HG03354 (cell line): ENCODE data around the gene NEK6.

ENCODE experiments used
- ATAC-seq: cut with Tn5 transposase; IDR thresholded peaks from one replicate; pipeline ENCODE4 v1.9.1; 2021; ENCODE audit warnings: mild to moderate bottlenecking; ENCODE audit not compliant: unreplicated experiment, poor library complexity, severe bottlenecking

NEK6 gene

GRCh38 chr9:124272979-124273378 lies 15.2 kb downstream of the NEK6 start:
- ATAC-seq, result no peak

GRCh38 chr9:124273427-124274160 lies 15.8 kb downstream of the NEK6 start:
- no peak for ATAC-seq

- ATAC-seq, result no peak
Observed at GRCh38 chr9:124274226-124274625, 16.5 kb downstream of the NEK6 start.

- no peak for ATAC-seq
Observed at GRCh38 chr9:124274738-124275137, 17.0 kb downstream of the NEK6 start.

GRCh38 chr9:124277420-124277819 lies 19.7 kb downstream of the NEK6 start:
- no peak for ATAC-seq

GRCh38 chr9:124278054-124278540 lies 20.3 kb downstream of the NEK6 start:
- ATAC-seq, result no peak

GRCh38 chr9:124279531-124280175 lies 21.9 kb downstream of the NEK6 start:
- no peak for ATAC-seq

- ATAC-seq, result no peak
Observed at GRCh38 chr9:124280176-124280691, 22.5 kb downstream of the NEK6 start.

GRCh38 chr9:124281931-124282371 lies 24.2 kb downstream of the NEK6 start:
- no peak for ATAC-seq

GRCh38 chr9:124282442-124283227 lies 24.9 kb downstream of the NEK6 start:
- no peak for ATAC-seq

- no peak for ATAC-seq
Observed at GRCh38 chr9:124283228-124283814, 25.6 kb downstream of the NEK6 start.

GRCh38 chr9:124284237-124284831 lies 26.6 kb downstream of the NEK6 start:
- ATAC-seq, result no peak

GRCh38 chr9:124284940-124285441 lies 27.2 kb downstream of the NEK6 start:
- no peak for ATAC-seq

GRCh38 chr9:124285490-124285889 lies 27.7 kb downstream of the NEK6 start:
- no peak for ATAC-seq

- ATAC-seq, result peak; percentile 42
Observed at GRCh38 chr9:124285903-124286291, 28.1 kb downstream of the NEK6 start.

- ATAC-seq, result peak; percentile 48
Observed at GRCh38 chr9:124286292-124286931, 28.7 kb downstream of the NEK6 start.

GRCh38 chr9:124290053-124290591 lies 32.4 kb downstream of the NEK6 start:
- no peak for ATAC-seq

- no peak for ATAC-seq
Observed at GRCh38 chr9:124290743-124291554, 33.2 kb downstream of the NEK6 start.
